ENCODE data around the gene ZBTB2. TPM values are rescaled to one million over a fixed set of nuclear protein-coding genes. Genes with fewer than 3 reads are reported as not detected.

ZBTB2 gene
- total RNA-seq, 4 donors from 2014 or later, result 10.9 to 12.3 (median 11.3) TPM

GRCh38 chr6:151400473-151400872, 9.1 kb upstream of the ZBTB2 start:
- intact Hi-C loops (cut with DNase I; ENCODE audit: low total_unique reads), result no loop called here
- 61 to 62% methylated on average over 5 to 6 of the region's 6 CpGs for WGBS, 2 donors

DNA sequence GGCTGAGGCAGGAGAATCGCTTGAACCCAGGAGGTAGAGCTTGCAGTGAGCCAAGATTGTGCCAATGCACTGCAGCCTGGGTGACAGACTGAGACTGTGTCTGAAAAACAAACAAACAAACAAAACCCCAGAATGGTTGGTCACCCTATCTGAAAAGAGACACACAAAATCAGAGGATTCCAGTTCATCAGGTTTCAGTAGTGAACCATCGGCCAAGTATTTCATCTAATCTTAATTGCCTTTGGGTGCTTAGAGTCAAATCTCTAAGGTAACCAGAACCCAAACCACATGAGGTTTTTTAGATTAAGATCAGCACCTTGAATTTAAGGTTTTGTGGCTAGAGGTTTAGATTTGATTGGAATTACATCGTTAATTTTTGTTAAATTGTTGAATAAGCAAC, 8.3 kb upstream of the ZBTB2 start:
- WGBS, 2 donors, result 46 to 49% methylated on average over 3 of the region's 3 CpGs
- DNase-seq (ENCODE audit: low spot score in 2 of 2), result no peak
- TF ChIP-seq POLR2A (IDR thresholded peaks at IDR 0.05) (no peak), CTCF (IDR thresholded peaks at IDR 0.05) (no peak)
- H3K4me3 ChIP-seq (ENCODE audit: low read depth, poor library complexity, severe bottlenecking), result no peak overlapping the region
- intact Hi-C loops (cut with DNase I; ENCODE audit: low total_unique reads), result no loop called here

More at GRCh38 chr6:151400473-151400872, 9.1 kb upstream of the ZBTB2 start:
- DNase-seq (ENCODE audit: low spot score in 2 of 2), result no peak
- no peak overlapping the region for H3K4me3 ChIP-seq (ENCODE audit: low read depth, poor library complexity, severe bottlenecking)
- no peak for TF ChIP-seq CTCF (IDR thresholded peaks at IDR 0.05)
- no peak for TF ChIP-seq POLR2A (IDR thresholded peaks at IDR 0.05)

- WGBS, 2 donors, result 40 to 49% methylated on average over 4 of the region's 4 CpGs
- no peak for DNase-seq (ENCODE audit: low spot score in 2 of 2)
- intact Hi-C loops (cut with DNase I; ENCODE audit: low total_unique reads), result no loop called here
- TF ChIP-seq POLR2A (IDR thresholded peaks at IDR 0.05), result no peak
- no peak for TF ChIP-seq CTCF (IDR thresholded peaks at IDR 0.05)
- no peak overlapping the region for H3K4me3 ChIP-seq (ENCODE audit: low read depth, poor library complexity, severe bottlenecking)
Observed at GRCh38 chr6:151393410-151393809, 2.1 kb upstream of the ZBTB2 start.

DNA sequence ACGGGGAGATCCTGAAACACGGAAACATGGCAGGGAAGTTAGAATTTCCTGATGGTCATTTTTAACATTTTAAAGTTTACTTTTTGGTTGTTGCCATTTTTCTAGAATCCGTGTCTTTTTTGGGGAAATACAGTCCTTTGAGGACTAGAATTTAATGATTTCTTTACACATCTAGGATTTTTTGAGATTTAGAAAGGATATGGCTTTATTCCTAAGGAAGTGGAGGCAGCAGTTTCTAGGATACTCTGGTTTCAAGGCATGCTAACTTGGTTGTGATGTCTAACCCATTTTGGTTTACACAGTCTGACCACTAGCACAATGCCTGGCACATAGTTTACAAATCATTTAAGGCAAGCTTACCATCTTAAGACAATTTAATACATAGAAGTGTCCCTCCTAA, 1.1 kb upstream of the ZBTB2 start:
- DNase-seq (ENCODE audit: low spot score in 2 of 2), result no peak
- 2 to 3% methylated on average over 3 of the region's 3 CpGs for WGBS, 2 donors
- intact Hi-C loops (cut with DNase I; ENCODE audit: low total_unique reads), result no loop called here
- TF ChIP-seq CTCF (IDR thresholded peaks at IDR 0.05), result no peak
- no peak for TF ChIP-seq POLR2A (IDR thresholded peaks at IDR 0.05)
- no peak overlapping the region for H3K4me3 ChIP-seq (ENCODE audit: low read depth, poor library complexity, severe bottlenecking)

GRCh38 chr6:151390851-151391470, 398 bp downstream of the ZBTB2 start:
- no peak for TF ChIP-seq CTCF (IDR thresholded peaks at IDR 0.05)
- TF ChIP-seq POLR2A (IDR thresholded peaks at IDR 0.05), result no peak
- intact Hi-C loops (cut with DNase I; ENCODE audit: low total_unique reads), result no loop called here
- DNase-seq (ENCODE audit: low spot score in 2 of 2), result peak; percentile 62 to 95
- WGBS, 2 donors, result 1% methylated on average over 38 to 56 of the region's 78 CpGs
- H3K4me3 ChIP-seq (ENCODE audit: low read depth, poor library complexity, severe bottlenecking), result peak overlapping the region; percentile 79
